CD4-positive, alpha-beta T cell treated with Interleukin-21 for 1 hour (primary cell): ENCODE results near the gene ZNF316.
A peak's percentile ranks its signal among the peaks of the same experiment; 100 is the strongest.

Source experiments
- DNase-seq: peaks from one replicate; pipeline ENCODE4 v3.0.0-alpha.2; 2020

ZNF316 gene

DNA sequence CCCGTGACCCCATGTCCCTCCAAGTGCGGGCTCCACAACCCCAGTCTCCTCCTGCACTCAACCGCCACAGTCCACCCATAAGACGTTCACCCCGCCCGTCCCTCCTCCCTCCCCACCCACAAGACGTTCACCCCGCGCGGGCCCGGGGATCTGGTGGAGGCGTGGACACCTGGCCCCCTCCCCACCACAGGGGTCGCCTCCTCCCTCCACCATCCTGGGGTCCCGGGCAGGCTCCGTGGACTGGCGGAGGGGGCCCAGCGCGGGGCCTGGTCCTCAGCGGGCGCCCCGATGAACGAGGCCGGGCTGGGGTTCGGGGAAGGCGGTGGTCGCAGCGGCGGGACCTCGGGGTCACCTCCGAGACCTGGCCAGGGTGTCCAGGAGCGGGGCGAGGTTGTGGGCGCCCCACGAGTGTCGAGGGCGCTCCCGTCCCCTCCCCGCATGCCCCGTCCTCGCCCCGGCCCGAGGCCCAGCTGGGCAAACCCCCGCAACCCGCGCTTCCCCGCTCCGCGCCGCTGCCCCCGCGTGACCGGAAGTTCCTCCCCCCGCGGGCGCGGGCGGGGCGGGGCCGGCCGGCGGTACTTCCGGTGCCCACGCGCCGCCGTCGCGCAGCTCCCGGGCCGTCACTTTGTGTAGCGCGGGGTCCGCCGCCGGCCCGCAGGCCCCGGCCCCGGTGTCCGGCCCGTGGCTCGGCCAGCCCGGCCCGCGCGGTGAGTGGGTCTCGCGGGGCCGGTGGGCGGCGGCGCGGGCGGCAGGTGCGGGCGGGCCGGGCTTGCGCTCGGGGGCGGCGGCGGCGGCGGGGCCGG, at the start of gene ZNF316:
TSS of gene ZNF316 (plus strand) at position 578 of the 803 bp plus-strand sequence. CDS start 5,092 bp downstream, outside the sequence.
- peak; percentile 64 for DNase-seq

DNA sequence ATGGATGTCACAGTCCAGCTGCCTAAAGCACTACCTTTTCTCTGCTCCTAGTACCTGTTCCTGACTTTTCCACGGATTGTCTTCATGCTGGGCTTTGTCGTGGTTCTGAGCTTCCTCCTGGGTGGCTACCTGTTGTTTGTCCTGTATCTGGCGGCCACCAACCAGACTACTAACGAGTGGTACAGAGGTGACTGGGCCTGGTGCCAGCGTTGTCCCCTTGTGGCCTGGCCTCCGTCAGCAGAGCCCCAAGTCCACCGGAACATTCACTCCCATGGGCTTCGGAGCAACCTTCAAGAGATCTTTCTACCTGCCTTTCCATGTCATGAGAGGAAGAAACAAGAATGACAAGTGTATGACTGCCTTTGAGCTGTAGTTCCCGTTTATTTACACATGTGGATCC, 48.6 kb upstream of the ZNF316 start:
- no peak for DNase-seq

DNA sequence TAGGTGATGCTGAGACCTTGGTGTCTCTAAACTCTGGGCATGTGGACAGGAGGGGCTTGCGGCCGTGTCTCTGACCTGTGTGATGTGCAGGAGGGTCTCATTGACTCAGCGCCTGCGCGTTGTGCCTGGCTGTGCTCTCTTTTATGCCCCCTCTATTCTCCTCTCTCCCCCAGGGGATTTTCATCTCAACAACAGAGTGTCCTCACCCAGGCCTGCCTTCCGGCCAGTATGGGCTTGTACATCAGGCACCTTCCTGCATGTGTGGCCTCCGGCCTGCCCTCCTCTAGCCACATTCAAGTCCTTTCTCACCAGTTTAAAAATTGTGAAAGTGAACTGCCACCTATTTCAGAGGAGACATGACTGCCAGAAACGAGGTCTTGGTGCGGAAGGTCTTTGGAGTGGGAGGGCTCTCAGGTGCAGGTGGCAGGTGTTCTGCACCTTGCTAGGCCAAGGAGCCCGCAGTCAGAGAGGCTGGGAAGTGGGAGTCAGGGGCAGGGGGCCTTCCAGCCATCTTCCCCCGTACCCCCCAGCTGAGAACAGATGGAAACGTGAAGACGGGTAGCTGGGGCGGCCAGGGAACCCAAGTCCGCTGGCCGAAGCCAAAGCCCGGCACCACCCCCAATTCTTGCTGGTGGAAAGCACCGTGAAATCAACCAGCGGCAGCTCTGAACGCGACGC, 47.8 kb upstream of the ZNF316 start:
- no peak for DNase-seq

DNA sequence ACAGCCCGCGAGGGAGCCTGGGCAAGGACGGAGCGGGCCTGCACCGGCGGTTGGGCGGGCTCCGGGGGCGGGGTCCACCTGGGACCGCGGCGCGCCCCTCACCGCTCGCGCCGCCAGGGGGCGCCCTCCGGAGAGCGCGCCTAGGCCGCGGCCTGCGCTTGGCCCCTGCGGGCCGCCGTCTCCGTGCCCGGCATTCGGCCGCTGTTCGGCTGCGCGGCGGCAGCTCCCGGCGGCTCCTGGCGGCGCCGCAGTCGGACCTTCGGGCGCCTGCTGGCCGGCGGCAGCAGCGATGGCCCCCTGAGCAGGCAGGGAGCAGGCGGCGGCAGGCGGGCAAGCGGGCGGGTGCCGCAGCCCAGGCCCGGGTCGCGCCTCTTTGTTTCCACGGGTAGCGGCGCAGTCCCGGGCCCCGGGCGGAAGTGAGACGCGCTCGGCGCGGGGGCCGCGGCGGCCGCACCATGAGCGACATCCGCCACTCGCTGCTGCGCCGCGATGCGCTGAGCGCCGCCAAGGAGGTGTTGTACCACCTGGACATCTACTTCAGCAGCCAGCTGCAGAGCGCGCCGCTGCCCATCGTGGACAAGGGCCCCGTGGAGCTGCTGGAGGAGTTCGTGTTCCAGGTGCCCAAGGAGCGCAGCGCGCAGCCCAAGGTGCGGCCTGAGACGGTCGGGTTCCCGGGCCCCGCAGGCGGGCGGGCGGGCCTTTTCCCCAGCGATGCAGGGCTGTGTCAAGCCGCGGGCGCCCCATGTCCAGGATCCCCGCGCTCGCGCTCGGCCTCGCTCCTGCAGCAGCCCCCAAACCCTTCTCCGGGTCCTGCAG, 47.1 kb upstream of the ZNF316 start, which contains the start of gene INTS15:
TSS of gene INTS15 (plus strand) at position 193 of the 816 bp plus-strand sequence. CDS start at position 456, 263 bp downstream.
- DNase-seq = peak; percentile 84

DNA sequence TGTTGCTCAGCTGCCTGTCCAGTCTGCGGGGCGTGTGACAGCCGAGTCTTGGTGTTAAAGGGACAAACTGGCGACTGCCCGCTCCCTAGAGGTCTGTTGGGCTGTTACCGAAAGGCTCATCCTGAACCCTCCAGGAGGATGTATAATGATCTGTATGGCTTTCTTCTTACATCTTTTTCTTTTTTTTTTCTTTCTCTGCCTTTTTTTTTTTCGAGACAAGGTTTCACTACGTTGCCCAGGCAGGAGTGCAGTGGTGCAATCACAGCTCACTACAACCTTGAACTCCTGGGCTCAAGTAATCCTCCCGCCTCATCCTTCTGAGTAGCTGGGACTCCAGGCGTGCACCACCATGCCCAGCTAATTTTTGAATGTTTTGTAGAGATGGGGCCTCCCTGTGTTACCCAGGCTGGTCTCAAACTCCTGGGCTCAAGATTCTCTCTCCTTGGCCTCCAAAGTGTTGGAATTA, 46.4 kb upstream of the ZNF316 start:
- no peak for DNase-seq

DNA sequence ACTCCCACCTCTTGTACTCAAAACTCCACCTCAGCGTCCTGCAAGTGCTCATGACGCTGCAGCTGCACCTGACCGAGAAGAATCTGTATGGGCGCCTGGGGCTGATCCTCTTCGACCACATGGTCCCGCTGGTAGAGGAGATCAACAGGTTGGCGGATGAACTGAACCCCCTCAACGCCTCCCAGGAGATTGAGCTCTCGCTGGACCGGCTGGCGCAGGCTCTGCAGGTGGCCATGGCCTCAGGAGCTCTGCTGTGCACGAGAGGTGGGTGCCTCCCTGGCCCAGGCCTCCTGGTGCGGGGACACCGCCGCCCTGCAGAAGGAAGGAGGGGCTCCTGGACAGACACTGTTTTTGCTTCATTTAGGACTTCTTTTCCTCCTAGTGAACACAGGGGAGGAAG, 37.0 kb upstream of the ZNF316 start:
- no peak for DNase-seq

DNA sequence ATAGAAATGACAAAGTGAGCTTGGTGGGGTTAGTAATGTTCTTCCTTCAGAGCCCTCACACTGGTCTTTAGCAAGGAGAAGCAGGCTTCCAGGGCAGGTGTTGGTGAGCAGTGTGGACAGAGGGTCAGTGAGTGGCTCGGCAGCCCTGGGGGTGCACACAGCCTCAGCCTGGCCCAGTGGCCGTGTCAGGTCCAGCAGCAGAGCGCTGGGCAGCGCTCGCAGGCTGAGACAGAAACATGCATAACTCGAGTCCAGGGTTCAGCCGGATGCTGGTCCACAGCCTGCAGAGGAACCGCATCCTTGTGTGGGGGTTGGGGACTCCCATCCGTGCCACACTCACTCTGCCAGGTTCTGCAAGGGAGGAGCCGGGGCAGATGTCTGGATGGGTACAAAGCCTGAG, 32.7 kb upstream of the ZNF316 start:
- no peak for DNase-seq

DNA sequence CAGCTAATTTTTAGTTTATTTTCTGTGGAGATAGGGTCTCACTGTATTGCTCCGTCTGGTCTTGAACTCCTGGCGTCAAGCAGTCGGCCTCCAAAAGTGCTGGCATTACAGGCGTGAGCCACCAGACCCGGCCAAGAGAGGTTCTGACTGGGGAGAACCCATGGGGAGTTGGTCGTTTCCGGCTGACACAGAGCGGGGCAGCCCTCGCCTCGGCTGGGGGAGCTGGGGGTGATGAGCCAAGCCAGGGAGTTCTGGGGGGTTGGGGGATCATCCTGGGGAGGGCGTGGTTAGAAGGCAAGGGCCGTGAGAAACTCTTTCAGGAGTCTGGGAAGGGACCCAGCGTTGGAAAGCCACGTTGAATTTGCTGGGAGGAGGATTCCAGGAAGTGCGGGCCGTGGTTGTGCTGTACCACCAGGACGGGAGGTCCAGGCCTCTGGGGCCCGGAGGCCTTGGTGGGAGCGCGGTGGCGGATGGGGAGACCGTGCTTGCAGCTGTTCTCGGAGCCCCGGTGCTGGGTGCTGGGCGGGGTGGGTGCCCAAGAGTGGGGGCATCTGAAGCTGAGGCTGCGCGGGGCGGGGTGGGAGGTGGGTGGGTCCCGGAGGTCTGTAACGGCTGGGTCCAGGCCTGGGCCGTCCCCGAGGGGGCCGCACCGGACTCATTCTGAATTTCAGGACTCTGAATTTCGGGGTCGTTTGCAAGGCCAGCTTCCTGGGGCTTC, 30.1 kb upstream of the ZNF316 start:
- DNase-seq = no peak

DNA sequence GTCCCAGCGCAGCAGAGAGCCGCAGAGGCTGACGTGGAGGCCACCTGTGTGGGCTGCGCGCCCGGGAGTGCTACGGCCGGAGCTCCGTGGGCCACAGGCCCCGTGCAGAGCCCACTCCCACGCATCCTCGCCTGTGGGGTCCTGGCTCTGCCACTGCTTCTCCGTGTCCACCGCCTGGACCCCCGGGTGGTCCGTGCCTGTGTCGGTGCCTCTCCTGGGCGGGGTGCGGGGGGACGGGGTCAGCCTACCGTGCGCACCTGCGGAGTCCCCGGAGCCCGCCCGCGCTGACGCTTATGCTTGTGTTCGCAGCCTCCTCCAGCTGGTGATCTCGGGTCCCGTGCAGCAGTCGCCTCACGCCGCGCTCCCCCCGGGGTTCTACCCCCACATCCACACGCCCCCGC, 29.5 kb upstream of the ZNF316 start:
- DNase-seq = no peak

DNA sequence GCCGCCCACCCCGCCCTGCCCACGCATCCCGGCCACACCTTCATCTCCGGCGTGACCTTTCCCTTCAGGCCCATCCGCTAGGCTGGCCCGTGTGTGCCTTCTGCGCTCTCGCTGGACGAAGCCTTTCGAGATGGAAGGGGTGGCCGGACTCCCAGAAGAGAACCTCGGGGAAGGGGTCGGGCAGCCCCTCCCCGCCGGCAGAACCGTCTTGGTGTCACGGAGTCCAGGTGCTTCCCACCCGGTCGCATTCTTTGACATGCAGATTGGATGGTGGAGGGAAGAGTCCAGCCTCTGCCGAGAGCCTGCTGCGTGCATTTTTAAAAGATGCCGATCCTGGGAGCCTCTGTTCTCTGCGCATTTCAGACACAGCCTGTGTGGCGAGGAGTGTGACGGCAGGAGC, 29.0 kb upstream of the ZNF316 start:
- DNase-seq = no peak

DNA sequence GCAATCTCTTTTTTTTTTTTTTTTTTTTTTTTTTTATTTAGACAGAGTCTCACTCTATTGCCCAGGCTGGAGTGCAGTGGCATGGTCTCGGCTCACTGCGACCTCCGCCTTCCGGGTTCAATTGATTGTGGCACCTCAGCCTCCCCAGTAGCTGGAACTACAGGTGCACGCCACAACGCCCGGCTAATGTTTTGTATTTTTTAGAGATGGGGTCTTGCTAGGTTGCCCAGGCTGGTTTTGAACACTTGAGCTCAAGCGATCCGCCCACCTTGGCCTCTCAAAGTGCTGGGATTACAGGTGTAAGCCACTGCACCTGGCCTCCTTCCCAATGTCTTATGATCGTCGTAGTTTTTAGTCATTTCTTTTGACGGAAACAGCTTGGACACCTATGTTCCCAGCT, 28.3 kb upstream of the ZNF316 start:
- no peak for DNase-seq

DNA sequence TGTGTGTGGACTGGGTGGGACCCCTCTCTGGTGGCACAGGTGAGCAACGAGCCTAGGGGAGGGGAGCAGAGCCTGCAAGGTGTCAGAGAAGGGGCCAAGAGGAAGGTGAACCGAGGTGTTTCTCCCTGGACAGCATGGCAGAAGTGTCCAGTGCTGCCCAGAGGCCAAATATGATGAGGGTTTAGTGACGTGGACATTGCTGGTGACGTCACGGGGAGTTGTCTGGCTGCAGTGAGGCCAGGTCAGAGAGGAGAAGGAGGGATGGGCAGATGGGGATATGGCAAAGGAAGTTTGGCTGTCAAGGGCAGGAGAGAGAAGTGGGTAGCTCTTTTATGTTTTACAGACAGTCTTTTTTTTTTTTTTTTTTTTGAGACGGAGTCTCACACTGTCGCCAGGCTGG, 24.3 kb upstream of the ZNF316 start:
- no peak for DNase-seq

DNA sequence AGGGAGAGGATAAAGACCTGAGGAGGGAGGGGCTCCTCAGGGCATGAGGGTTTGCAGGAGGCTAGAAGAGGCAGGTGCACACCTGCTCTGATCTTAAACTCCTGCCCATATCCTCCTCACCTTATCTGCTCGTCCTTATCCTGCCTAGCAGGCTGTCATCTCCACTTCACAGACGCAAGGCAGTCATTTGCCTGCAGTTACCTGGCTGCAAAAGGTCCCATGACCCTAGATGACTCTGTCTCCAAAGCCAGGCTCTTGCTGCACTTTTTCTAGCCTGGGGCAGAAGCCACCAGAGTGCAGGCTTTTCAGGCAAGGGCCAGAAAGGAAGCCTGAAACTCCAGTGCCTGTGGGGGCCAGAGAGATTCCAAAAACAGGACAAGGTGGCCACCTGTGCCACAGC, 23.4 kb upstream of the ZNF316 start:
- no peak for DNase-seq

DNA sequence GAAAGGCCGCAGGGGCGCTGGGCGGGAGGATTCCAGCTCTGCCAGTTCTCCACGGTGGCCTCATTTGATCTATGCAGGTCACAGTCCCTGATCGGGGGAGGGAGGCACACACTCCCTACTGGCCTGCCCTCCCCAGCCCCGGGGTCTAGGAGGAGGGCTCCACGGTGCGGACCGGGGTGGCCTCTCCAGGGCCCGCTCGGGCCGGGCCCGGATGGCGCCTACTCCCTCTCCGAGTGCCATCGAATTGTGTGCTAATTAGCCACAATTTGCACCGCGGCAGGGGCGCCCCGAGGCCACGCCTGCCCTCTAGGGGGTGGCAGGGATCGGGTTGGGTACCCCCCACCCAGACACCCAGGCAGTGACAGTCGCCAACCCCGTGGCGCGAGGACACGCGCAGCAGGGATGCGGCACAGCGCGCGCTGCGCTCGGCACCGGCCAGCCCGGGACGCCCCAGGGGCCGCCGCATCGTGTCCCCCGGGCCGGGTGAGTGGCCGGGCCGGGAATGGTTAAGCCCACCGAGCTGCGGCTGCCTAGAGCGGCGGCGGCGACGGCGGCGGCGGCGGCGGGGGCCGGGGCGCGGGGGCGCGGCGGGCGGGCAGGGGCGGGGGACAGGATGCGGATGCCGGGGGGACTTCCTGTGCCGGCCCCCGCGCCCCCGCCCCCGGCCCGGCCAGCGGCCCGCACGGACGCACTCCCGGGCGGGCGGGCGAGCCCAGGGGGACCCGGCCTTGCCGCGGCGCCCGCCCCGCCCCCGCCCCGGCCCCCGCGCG, 22.0 kb upstream of the ZNF316 start, which contains the start of gene ZNF853:
TSS of gene ZNF853 (plus strand) at position 658 of the 770 bp plus-strand sequence. CDS start 565 bp downstream, outside the sequence.
- DNase-seq = peak; percentile 26

DNA sequence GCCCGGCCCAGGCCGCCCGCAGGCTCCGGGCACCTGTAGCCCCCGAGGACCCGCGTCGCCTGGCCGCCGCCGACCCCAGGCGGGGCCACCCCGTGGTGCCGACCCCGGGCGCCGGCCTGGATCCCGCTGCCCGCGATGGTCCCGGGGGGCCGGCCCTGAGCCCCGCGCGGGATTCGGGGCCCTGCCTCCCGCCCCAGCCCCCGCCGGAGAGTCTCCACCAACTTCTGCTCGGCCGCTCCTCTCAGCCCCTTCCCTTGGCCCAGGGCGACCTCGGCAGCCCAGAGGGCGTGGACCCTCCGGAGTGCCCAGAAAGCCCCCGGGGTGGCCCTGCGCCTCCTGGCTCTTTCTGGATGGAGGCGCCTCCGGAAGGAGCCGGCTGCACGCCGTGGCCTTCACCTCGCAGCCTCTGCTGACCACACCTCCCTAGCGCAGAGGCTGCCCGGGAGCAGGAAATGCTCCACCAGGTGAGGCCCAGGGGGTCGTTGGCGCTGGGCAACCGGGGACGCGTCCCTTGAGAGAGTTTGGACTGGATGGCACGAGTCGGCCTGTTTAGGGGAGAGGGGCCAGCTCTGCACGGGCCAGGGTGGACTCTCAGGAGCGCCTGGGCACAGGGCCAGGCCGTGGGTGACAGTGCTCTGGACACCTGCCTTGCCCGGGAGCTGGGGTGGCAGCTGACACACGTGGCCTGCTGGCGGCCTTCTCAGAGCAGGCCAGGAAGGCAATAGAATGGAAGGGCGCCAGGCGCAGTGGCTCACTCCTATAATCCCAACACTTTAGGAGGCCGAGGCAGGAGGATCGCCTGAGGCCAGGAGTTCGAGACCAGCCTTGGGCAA, 21.2 kb upstream of the ZNF316 start:
- DNase-seq = no peak

DNA sequence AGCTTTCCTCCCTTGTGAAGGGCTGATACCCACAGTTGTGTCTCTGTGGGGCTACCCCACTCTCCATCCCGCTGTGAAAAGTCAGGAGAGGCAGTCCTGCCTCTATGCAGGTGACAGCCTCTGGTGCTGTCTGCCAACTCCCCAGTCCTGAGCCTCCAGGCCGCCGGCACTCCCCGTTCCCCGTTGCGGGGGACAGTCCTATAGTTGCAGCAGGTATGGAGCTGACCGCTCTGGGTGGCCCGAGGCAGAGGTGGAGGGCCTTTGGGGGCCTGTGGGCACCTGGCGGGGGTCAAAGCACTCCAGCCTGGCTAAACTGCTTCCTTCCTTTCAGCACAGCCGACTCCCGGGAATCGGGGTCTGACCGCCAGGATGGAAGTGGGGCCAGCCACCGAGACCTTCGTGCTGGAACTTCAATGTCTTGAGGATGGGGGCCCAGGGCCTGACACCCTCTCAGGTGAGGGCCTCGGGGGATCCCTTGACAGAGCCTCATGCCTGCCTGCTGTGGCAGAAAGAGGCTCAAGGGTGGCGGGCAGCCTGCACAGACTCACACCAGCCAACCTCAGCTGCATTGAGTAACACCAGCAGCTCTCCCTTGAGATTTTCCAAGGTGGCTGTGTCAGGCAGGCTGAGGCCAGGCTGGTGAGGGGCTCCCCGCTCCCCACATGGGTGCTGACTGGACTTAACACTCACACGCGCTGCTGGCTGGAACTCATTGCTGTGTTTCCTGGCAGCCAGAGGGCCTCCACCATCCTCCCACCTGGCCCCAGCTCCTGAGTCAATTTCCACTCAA, 20.1 kb upstream of the ZNF316 start:
- DNase-seq = no peak

DNA sequence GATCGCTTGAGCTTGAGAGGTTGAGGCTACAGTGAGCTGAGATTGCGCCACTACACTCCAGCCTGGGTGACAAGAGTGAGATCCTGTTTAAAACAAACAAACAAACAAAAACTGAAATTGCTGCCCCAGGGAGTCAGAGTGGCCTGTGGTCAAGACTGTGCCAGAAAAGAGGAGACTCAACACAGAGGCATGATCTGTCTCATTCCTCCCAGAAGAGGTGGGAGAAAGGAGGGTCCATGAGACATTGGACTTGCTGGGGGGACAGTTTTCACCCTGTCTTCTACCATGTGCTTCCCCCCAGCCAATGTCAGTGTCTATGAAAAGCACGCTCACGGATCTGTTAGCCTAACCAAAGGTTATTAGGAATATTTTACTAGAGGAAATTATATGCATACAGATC, 18.5 kb upstream of the ZNF316 start:
- no peak for DNase-seq

DNA sequence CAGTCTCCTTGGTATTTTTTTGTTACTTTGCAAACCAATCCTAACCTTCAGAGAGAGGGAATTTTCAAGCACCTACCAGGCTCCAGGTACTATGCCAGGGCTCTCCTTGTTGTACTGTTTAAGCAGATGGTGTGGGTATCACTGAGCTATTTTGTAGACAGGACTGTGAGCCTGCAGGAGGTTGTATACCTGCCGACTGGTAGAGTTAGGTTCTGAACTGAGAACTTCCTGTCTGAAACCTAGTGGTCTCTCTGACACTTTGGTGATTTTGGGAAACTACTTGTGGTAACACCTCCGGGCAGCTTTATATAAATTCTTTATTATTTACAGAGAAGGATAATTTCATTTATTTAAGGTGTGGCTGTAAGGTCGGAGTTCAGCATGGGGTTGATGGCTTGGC, 17.2 kb upstream of the ZNF316 start:
- peak; percentile 11 for DNase-seq

DNA sequence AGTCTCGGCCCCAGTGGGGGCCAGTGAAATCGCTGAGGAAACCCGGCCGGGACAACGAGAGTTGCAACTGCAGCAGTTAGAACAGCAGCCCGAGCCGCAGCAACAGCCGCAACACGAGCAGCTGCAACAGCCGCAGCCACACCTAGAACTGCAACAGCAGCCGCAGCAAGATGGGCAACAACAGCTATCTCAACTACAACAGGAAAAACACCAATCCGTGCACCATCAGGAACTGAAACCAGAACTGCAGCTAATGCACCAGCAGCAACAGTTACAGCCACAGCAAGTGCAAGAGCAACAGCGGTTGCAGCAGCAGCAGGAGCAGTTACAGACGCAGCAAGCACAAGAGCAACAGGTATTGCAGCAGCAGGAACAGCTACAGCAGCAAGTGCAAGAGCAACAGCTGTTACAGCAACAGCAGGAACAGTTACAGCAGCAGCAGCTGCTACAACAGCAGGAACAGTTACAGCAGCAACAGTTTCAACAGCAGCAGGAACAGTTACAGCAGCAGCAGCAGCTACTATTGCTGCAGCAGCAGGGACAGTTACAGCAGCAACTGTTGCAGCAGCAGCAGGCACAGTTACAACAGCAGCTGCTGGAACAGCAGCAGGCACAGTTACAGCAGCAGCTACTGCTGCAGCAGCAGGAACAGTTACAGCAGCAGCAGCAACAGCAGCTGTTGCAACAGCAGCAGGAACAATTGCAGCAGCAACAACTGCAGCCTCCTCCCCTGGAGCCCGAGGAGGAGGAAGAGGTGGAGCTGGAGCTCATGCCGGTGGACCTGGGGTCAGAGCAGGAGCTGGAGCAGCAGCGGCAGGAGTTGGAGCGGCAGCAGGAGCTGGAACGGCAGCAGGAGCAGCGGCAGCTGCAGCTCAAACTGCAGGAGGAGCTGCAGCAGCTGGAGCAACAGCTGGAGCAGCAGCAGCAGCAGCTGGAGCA, 15.7 kb upstream of the ZNF316 start:
- peak; percentile 8 for DNase-seq
